Trophoblast cell (in vitro differentiated cells and primary cell): ENCODE data around the gene GPR143. TPM values are rescaled to one million over a fixed set of nuclear protein-coding genes. Genes with fewer than 3 reads are reported as not detected.
A peak's percentile ranks its signal among the peaks of the same experiment; 100 is the strongest.
"Not testable (repeated sequence)": the region's sequence is repeated elsewhere in the genome, so short reads cannot be mapped to it uniquely, and the experiment has no call there.

ENCODE experiments used
- DNase-seq, 2 donors: peaks; one replicate each; pipeline ENCODE4 v3.0.0-alpha.2; 2016
- H2AFZ ChIP-seq: 2 replicates; pipeline ENCODE4 v1.6.1; 2013; ENCODE audit warnings: low read length, moderate library complexity, mild to moderate bottlenecking; ENCODE audit not compliant: insufficient read depth, poor library complexity
- H2AK5ac ChIP-seq: 2 replicates; pipeline ENCODE4 v1.6.1; 2013; ENCODE audit warnings: mild to moderate bottlenecking, low read length
- H2BK120ac ChIP-seq: 2 replicates; pipeline ENCODE4 v1.6.1; 2013; ENCODE audit warnings: low read length, mild to moderate bottlenecking, moderate library complexity; ENCODE audit not compliant: insufficient read depth, poor library complexity
- H2BK12ac ChIP-seq: 2 replicates; pipeline ENCODE4 v1.6.1; 2013; ENCODE audit warnings: mild to moderate bottlenecking, low read length, moderate library complexity
- H2BK5ac ChIP-seq: 2 replicates; pipeline ENCODE4 v1.6.1; 2013; ENCODE audit warnings: low read length, low read depth, moderate library complexity, mild to moderate bottlenecking; ENCODE audit not compliant: poor library complexity
- H3K14ac ChIP-seq: 2 replicates; pipeline ENCODE4 v1.6.1; 2013; ENCODE audit warnings: mild to moderate bottlenecking, low read length
- H3K18ac ChIP-seq: 2 replicates; pipeline ENCODE4 v1.6.1; 2013; ENCODE audit warnings: mild to moderate bottlenecking, low read length
- H3K23ac ChIP-seq: 2 replicates; pipeline ENCODE4 v1.6.1; 2013; ENCODE audit warnings: low read length
- H3K27ac ChIP-seq: 2 replicates; pipeline ENCODE4 v1.5.1; 2013; ENCODE audit warnings: low read depth, mild to moderate bottlenecking, inconsistent platforms, low read length, moderate library complexity
- H3K27me3 ChIP-seq: 2 replicates; pipeline ENCODE4 v1.6.1; 2013; ENCODE audit warnings: inconsistent platforms, mild to moderate bottlenecking, low read length, moderate library complexity; ENCODE audit not compliant: insufficient read depth
- H3K36me3 ChIP-seq, 2 experiments: 1 replicate in 1 of 2; 2 replicates in 1 of 2; pipeline ENCODE4 v1.6.1; 2013; ENCODE audit warnings: low read length in 2 of 2, mild to moderate bottlenecking in 2 of 2, moderate library complexity in 1 of 2; ENCODE audit not compliant: insufficient read depth in 2 of 2, control insufficient read depth in 1 of 2
- H3K4ac ChIP-seq: 2 replicates; pipeline ENCODE4 v1.6.1; 2013; ENCODE audit warnings: low read depth, mild to moderate bottlenecking, low read length, moderate library complexity
- H3K4me1 ChIP-seq, 2 experiments: 1 replicate in 1 of 2; 2 replicates in 1 of 2; pipeline ENCODE4 v1.6.1; 2013; ENCODE audit warnings: low read length in 2 of 2, mild to moderate bottlenecking in 2 of 2, moderate library complexity in 1 of 2; ENCODE audit not compliant: insufficient read depth in 2 of 2, control insufficient read depth in 1 of 2
- H3K4me2 ChIP-seq: 2 replicates; pipeline ENCODE4 v1.6.1; 2013; ENCODE audit warnings: inconsistent platforms, mild to moderate bottlenecking, low read length, moderate library complexity
- H3K4me3 ChIP-seq: 2 replicates; pipeline ENCODE4 v1.5.1; 2013; ENCODE audit warnings: mild to moderate bottlenecking, low read depth, low read length, inconsistent platforms
- H3K79me1 ChIP-seq: one replicate; pipeline ENCODE4 v1.6.1; 2013; ENCODE audit warnings: low read length
- H3K79me2 ChIP-seq: 2 replicates; pipeline ENCODE4 v1.6.1; 2013; ENCODE audit warnings: low read length, mild to moderate bottlenecking; ENCODE audit not compliant: control insufficient read depth, insufficient read depth, poor library complexity
- H3K9ac ChIP-seq: 2 replicates; pipeline ENCODE4 v1.6.1; 2013; ENCODE audit warnings: mild to moderate bottlenecking, low read length
- H3K9me3 ChIP-seq: 2 replicates; pipeline ENCODE4 v1.6.1; 2013; ENCODE audit warnings: low read depth, mild to moderate bottlenecking, control low read depth, inconsistent platforms, low read length; ENCODE audit not compliant: insufficient read depth
- H4K12ac ChIP-seq: 2 replicates; pipeline ENCODE4 v1.6.1; 2013; ENCODE audit warnings: low read depth, mild to moderate bottlenecking, low read length, moderate library complexity
- H4K8ac ChIP-seq: 2 replicates; pipeline ENCODE4 v1.6.1; 2013; ENCODE audit warnings: low read depth, mild to moderate bottlenecking, low read length, moderate library complexity
- H4K91ac ChIP-seq: one replicate; pipeline ENCODE4 v1.6.1; 2013; ENCODE audit warnings: low read depth, mild to moderate bottlenecking, low read length, moderate library complexity
- WGBS: extraction: QIAGEN DNeasy Blood & Tissue Kit; methylation state at CpG from one replicate; pipeline ENCODE4 v1.1.7; 2013; ENCODE audit warnings: missing lambda C conversion rate; ENCODE audit not compliant: insufficient read length, insufficient coverage; ENCODE audit errors: extremely low coverage; 5-methylcytosine and 5-hydroxymethylcytosine counted together
- polyA plus RNA-seq: library from polyadenylated mRNA; stranded (reverse); fragments of 200-250 nt; gene quantifications from 2 replicates; pipeline ENCODE4 v1.2.3, GENCODE V29; 2013

The GPR143 gene
- 4.8 TPM in 2 replicates for polyA plus RNA-seq

DNA sequence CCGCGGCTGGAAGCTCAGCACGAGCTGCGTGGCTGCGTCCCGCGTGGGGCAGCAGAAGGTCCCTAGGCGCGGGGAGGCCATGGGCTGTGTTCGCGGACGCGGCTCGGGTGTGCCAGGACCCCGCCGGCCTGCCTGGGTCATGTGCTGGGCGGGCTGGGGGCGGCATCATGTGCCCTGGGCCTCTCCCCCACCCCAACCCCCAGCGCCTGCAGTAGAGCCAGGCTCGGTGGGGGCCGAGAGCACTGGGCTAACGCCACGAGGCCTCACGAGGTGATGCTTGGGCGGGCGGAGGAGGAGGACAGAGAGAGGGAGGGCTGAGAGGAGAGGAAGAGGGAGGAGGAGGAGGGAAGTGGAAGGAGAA, at the start of gene GPR143:
TSS of gene GPR143 (minus strand) at position 111 of the 361 bp plus-strand sequence. CDS start at position 81, 30 bp downstream.
- no peak for DNase-seq
- H2AFZ ChIP-seq: peak within 1 kb of the TSS; percentile 74
- no peaks in the 10 kb centered on the region for H3K36me3 ChIP-seq
- H3K79me1 ChIP-seq: peaks cover 4% of the 10 kb centered on the region
- no peaks in the 10 kb centered on the region for H3K9me3 ChIP-seq
- peak within 1 kb of the TSS; percentile 52 for H2AK5ac ChIP-seq
- no peak within 1 kb of the TSS for H3K27ac ChIP-seq
- H3K4me2 ChIP-seq: peak within 1 kb of the TSS; percentile 74
- H4K91ac ChIP-seq: no peak within 1 kb of the TSS
- peak within 1 kb of the TSS; percentile 51 for H3K14ac ChIP-seq
- H3K4me3 ChIP-seq: peak within 1 kb of the TSS; percentile 58
- no peaks in the 10 kb centered on the region for H3K27me3 ChIP-seq
- peak within 1 kb of the TSS; percentile 78 for H4K8ac ChIP-seq
- H2BK12ac ChIP-seq: peak within 1 kb of the TSS; percentile 80
- peak within 1 kb of the TSS; percentile 43 for H4K12ac ChIP-seq
- peak within 1 kb of the TSS; percentile 53 for H3K18ac ChIP-seq
- peaks cover 4% of the 10 kb centered on the region for H3K79me2 ChIP-seq
- peaks cover 4 to 7% of the 10 kb centered on the region in 2 experiments for H3K4me1 ChIP-seq
- H3K23ac ChIP-seq: no peak within 1 kb of the TSS
- no CpG with 5 or more reads among the region's 26 CpGs for WGBS
- H2BK120ac ChIP-seq: peak within 1 kb of the TSS; percentile 43
- H2BK5ac ChIP-seq: no peak within 1 kb of the TSS
- H3K4ac ChIP-seq: peak within 1 kb of the TSS; percentile 36
- no peak within 1 kb of the TSS for H3K9ac ChIP-seq

DNA sequence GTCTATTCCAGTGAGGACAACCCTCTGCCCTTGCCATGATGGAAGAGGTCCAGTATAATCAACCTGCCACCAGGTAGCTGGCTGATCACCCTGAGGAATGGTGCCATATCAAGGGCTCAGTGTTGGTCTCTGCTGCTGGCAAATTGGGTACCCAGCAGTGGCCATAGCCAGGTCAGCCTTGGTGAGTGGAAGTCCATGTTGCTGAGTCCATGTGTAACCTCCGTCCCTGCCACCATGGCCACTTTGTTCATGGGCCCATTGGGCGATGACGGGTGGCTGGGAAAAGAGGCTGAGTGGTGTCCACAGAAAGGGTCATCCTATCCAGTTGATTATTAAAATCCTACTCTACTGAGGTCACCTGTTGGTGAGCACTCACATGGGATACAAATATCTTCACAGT, 45.4 kb upstream of the GPR143 start:
- H3K36me3 ChIP-seq, H3K14ac ChIP-seq, H3K9me3 ChIP-seq, H3K4ac ChIP-seq, H4K12ac ChIP-seq, H4K8ac ChIP-seq, H3K4me2 ChIP-seq, H3K18ac ChIP-seq, H4K91ac ChIP-seq, H3K27me3 ChIP-seq, H3K9ac ChIP-seq, H3K27ac ChIP-seq, H3K4me3 ChIP-seq, H3K4me1 ChIP-seq, H2BK120ac ChIP-seq, DNase-seq, H3K23ac ChIP-seq, H2AK5ac ChIP-seq, H3K79me2 ChIP-seq, H3K79me1 ChIP-seq, H2BK5ac ChIP-seq, H2AFZ ChIP-seq, H2BK12ac ChIP-seq: not testable (repeated sequence)
- WGBS: no CpG with 5 or more reads among the region's 3 CpGs

DNA sequence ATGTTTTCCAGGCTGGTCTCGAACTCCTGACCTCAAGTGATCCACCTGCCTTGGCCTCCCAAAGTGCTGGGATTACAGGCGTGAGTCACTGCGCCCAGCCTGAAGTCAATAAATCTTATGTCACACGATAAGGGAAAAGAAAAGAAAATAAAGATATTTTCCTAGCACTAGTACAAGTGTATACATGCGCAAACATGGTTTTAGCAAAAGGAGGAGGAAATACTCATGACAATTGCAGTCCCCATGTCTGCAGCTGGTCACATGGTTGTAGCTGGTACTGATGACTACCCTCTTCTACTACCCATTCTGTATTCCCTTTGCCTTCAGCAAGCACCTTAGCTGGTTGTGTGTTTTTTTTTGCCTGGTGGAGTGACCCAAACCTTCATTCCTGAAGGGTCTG, 44.2 kb upstream of the GPR143 start:
- not testable (repeated sequence) for H3K27me3 ChIP-seq, H3K4ac ChIP-seq, H3K9me3 ChIP-seq, H4K12ac ChIP-seq, H4K8ac ChIP-seq, H4K91ac ChIP-seq, H2AK5ac ChIP-seq, H2BK120ac ChIP-seq, H3K79me2 ChIP-seq, H3K18ac ChIP-seq, H2BK5ac ChIP-seq, H3K79me1 ChIP-seq, H2AFZ ChIP-seq, H2BK12ac ChIP-seq, H3K9ac ChIP-seq, DNase-seq, H3K4me1 ChIP-seq, H3K14ac ChIP-seq, H3K36me3 ChIP-seq, H3K4me3 ChIP-seq, H3K4me2 ChIP-seq, H3K23ac ChIP-seq, H3K27ac ChIP-seq
- WGBS: no CpG with 5 or more reads among the region's 5 CpGs

DNA sequence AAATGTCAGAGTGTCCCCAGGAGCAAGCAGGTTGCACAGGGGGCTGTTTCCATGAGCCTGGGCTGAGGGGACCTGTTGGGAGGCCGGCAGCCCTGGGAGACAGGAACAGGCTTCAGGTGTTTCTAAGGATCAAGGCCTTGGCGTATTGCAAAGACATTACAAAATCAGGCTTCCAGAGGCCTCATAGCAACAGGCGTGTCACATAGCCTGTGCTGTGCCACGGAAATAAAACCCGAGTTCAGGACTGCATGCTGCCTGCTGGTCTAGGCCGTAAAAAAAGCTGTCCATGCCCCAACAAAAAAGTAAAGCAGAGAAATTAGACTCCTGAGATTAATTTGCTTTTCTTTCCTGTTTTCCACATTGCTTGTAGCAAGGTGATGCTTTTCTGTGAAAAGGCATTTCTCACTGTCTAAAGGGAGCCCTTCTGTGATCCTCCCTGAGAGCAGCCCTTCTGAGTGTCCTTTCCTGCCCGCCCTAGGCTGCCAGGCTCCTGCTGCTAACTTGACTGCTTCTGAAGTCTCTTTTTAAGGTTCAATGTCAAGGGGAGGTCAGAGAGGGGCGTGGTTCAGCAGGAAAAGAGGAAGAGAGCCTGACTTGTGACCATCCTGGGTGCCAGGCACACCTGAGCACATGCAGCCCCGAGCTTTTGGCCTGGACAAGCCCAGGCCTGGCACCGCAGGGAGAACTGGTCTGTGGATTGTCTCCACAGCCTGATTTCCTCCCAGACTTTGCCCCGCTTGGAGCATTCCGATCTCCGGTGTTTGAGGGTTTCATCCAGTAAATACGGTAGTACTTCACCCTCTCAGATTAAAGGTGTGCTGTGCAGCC, 41.9 kb upstream of the GPR143 start:
- Histone ChIP-seq H3K27me3 (no peaks in the 10 kb centered on the region), H3K27ac (no peak overlapping the region), H3K79me1 (no peaks in the 10 kb centered on the region), H2AFZ (no peak overlapping the region), H3K4me2 (no peak overlapping the region), H3K79me2 (peaks cover 5% of the 10 kb centered on the region), H3K23ac (no peak overlapping the region), H2BK120ac (no peak overlapping the region), H3K18ac (peak overlapping the region; percentile 65), H3K9ac (no peak overlapping the region), H3K14ac (no peak overlapping the region), H4K91ac (no peak overlapping the region), H4K8ac (peak overlapping the region; percentile 10), H3K4me1 (peaks cover 7 to 11% of the 10 kb centered on the region in 2 experiments), H2BK12ac (no peak overlapping the region), H3K4me3 (no peak overlapping the region), H3K36me3 (peaks cover 2 to 10% of the 10 kb centered on the region in 2 experiments), H2BK5ac (no peak overlapping the region), H4K12ac (no peak overlapping the region), H3K4ac (peak overlapping the region; percentile 83), H2AK5ac (no peak overlapping the region), H3K9me3 (no peaks in the 10 kb centered on the region)
- WGBS: no CpG with 5 or more reads among the region's 14 CpGs
- DNase-seq: no peak
